HepG2 (cell line): Measurements from ENCODE around the gene KIF3A.

Experiments
- JUN ChIP-seq: sonication (generic); formaldehyde crosslinking; IDR thresholded peaks from 2 replicates; pipeline ENCODE4 v1.4.0; 2020; ENCODE audit warnings: mild to moderate bottlenecking, missing genetic modification reagents
- KAT8 ChIP-seq: IDR thresholded peaks from 2 replicates; pipeline ENCODE4 v1.6.1; 2016; ENCODE audit warnings: missing genetic modification reagents, missing compliant biosample characterization
- MAFG ChIP-seq: sonication (generic); formaldehyde crosslinking; IDR thresholded peaks from 2 replicates; pipeline ENCODE4 v1.5.1; 2020; ENCODE audit warnings: mild to moderate bottlenecking, missing genetic modification reagents
- NFE2L2 ChIP-seq: fragments of 150-350 bp; IDR thresholded peaks from 2 replicates; pipeline ENCODE4 v1.6.1; 2014; ENCODE audit warnings: low read length
- NFYB ChIP-seq: sonication (generic); formaldehyde crosslinking; IDR thresholded peaks from 2 replicates; pipeline ENCODE4 v1.4.0; 2020; ENCODE audit warnings: missing genetic modification reagents
- POLR2A ChIP-seq, 2 experiments: IDR thresholded peaks; 2 replicates each; pipeline ENCODE4 v1.6.1; 2011; ENCODE audit warnings: low read depth in 2 of 2, low read length in 2 of 2, mild to moderate bottlenecking in 1 of 2, moderate library complexity in 1 of 2; ENCODE audit not compliant: insufficient read depth in 1 of 2
- POLR2AphosphoS2 ChIP-seq: IDR thresholded peaks from 2 replicates; pipeline ENCODE4 v1.6.1; 2011; ENCODE audit warnings: low read depth, low read length, improper control_type of control experiment
- SALL1 ChIP-seq: sonication (generic); formaldehyde crosslinking; IDR thresholded peaks from 2 replicates; pipeline ENCODE4 v1.8.0; 2022; ENCODE audit warnings: mild to moderate bottlenecking, missing genetic modification reagents
- SMC3 ChIP-seq: IDR thresholded peaks from 2 replicates; pipeline ENCODE4 v1.6.1; 2011; ENCODE audit warnings: low read length, improper control_type of control experiment
- U2AF2 ChIP-seq: fragments of 200-400 bp; formaldehyde crosslinking; IDR thresholded peaks from 2 replicates; pipeline ENCODE4 v1.6.1; 2017; ENCODE audit warnings: low read depth, mild to moderate bottlenecking, low read length
- TF ChIP-seq, protein P1 (sequence below): sonication (generic); formaldehyde crosslinking; IDR thresholded peaks from 2 replicates; pipeline ENCODE4 v1.4.0; 2020; ENCODE audit warnings: low read depth, mild to moderate bottlenecking, missing genetic modification reagents

DNA sequence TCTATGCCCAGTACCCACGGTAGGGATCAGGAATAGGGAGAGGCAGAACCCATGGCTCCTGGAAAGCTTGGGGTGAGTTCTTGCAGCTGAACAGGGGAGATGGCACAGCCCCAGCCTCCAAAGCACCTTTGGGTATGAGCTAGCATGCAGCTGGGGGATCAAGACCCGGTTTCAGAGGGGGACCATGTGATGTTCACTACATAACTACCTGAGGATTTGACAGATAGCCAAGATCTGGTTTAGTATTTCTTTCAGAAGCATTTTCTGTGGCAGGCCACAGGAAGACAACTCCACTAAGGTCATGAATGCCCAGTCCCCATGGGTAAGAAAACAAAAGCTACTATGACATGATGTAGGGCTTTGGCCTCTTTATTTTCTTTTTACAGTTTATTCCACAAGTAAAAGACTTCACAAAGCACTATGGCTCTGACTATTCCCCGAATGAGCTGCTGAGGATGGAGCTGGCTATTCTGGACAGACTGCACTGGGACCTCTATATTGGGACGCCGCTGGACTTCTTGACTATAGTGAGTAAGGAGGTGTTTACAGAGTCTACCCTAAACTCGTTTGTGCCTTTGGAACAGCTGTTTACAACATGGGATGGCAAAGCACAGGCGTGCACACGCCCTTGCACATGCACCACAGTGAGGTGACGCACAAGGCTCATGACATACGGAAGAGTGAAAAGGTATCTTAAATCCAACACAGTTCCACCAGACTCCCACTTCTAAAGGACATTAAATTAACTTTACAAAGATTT, 13.3 kb upstream of the KIF3A start:
- TF ChIP-seq KAT8 (CRISPR knock-in tag) (no peak), NFYB (CRISPR knock-in tag) (no peak), SMC3 (no peak), POLR2AphosphoS2 (no peak), MAFG (CRISPR knock-in tag) (no peak), U2AF2 (no peak), SALL1 (CRISPR knock-in tag) (no peak), POLR2A (IDR thresholded peaks at IDR 0.05; ENCODE audit: insufficient read depth in 1 of 2, low read depth in 2 of 2, low read length in 2 of 2) (no peak), NFE2L2 (no peak), JUN (no peak)
- TF ChIP-seq, protein P1, sequence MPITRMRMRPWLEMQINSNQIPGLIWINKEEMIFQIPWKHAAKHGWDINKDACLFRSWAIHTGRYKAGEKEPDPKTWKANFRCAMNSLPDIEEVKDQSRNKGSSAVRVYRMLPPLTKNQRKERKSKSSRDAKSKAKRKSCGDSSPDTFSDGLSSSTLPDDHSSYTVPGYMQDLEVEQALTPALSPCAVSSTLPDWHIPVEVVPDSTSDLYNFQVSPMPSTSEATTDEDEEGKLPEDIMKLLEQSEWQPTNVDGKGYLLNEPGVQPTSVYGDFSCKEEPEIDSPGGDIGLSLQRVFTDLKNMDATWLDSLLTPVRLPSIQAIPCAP = no peak
